GM21381 (cell line): ENCODE results near the gene PPM1A.

Experiments used
- ATAC-seq: cut with Tn5 transposase; IDR thresholded peaks from one replicate; pipeline ENCODE4 v1.9.1; 2021; ENCODE audit warnings: mild to moderate bottlenecking, moderate library complexity; ENCODE audit not compliant: unreplicated experiment

PPM1A gene

DNA sequence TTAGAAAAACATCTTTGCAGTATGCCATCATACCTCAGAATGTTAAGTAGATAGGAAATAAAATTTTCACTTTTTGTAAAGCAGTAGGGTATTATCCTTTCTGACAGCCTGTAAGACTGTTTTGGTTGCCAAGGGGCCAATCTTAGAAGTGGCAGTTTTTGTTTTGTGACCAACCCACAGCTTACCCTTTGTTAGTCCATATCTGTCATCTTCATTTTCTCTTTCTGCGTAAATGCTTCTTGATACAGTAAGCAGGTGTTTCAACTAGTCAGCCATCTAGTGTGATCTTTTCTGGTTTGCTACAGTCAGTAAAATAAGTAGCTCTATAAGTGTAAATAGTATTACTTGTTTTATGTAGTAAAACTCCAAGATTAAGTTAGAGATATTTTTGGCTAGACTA is 8.8 kb downstream of the PPM1A start:
- no peak for ATAC-seq

DNA sequence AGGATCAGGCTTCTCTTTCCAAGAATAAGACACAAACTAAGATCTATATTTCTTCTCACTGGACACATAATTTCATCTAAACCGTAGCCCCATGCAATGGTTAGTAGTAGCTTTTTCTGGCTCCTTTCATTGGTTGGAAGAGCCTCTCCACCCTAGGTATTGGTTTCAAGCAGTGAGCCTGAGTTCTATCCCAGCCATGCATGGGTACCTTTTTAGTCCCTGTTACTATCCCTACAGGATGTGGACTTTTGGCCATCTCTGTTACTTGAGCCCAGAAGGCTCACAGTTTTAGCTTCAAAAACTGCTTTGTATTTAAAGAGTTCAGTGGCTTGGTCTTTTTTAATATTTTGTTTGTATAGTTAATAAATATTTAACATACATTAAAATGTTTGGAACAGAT is 16.1 kb downstream of the PPM1A start:
- ATAC-seq: no peak

DNA sequence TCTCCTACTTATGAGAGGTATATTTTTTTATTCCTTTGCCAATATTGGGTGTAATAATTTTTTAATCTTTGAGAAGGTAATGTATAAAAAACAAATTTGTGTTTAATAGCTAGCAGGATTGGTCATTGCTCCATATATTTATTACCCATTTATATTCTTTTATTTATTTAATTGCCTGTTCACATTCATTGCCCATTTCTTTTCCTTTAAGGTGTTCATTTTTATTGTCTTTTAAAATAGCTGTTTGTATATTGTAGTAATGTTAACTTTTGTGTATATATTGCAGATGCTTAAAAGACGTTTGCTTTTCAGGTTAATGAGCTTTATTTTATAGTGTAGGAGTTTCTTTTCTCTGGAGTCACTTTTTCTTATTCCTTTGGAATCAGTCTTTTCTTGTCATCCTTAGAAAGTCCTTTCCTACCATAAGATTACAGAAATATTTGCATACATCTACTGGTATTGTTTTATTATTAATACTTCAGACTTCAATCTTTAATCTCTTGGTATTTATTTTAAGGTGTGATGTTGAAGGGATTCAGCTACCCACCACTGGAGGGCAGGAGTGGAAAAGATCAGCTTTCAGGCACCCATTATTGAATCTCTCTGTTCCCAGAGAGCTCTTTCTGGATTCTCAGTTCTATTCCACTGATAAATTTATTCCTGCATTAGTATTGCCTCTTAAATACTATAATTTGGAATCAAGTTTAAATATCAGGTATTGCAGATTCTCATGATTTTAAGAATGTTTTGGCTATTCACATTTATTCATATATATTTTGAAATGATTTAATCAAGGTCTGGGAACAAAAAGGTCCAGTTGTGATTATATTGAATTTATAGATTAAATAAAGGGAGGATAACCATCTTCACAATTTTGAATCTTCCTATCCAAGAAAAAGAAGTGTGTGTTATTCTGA is 17.3 kb downstream of the PPM1A start:
- ATAC-seq: no peak

DNA sequence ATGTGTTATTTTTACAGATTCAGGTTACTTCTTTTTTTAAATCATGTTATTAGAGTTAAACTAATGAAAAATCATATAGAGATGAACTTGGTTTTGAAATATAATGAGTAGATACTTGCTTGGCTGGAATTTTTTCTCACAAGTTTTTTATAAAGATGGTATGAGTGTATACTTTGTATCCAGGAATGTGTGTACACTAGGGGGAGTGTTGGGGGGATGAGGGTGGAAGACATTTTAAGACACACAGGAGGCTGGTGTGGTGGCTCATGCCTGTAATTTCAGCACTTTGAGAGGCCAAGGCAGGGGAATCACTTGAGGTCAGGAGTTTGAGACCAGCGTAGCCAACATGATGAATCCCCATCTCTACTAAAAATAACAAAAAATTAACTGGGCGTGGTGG is 23.2 kb downstream of the PPM1A start:
- no peak for ATAC-seq

DNA sequence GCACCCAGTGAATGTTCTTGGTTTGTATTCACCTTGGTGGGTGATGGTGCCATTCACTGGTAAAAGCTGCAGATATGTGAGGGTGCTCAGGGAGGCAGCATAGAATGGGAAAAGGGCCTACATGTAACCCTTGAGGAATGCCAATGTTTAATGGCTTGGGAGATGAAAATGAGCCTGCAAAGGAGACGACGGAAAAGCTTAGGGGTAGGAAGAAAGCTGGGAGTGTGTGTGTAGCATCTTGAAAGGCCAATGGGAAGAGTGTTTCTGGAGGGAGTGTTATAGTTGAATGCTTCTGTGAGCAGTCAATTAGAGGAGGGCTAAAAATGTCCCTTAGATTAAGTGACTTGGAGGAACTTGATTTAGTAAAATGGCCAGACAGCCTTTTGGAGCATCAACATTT is 24.9 kb downstream of the PPM1A start:
- no peak for ATAC-seq

DNA sequence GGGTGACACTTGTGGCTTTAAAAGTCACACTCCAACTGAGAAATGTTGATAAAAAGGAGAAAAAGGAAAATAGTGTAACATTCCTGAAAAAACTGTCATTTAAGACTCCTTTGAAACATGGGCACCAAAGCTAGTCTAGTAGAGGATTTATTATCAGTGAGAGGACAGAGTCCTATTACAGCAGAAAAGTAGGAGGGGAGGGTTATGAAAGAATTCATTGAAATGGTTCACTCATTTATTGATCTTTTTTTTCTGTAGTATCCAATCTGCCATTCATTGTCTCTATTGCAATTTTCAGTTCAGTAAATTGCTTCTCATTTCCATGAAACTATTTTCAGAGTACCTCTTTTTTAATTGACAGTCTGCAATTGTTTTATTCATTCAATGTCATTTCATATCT is 25.4 kb downstream of the PPM1A start:
- ATAC-seq: no peak

DNA sequence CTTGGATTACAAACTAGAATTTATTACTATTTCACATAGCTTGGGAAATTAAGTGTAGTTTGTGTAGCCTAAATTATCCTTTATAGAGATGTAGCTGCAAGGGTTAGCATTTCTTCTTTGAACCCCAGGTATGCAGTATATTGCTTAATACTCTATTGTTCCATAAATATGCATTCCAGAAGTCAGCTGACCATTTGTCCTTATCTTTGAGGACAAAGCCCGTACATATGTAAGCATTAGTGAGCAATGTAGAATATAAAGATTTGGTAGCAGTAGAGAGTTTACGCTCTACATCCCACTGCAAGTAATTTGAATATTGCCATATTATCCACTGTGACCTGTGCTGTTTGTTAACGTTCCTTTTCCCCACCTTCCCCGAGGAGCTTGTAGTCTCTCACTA is 26.9 kb downstream of the PPM1A start:
- ATAC-seq: no peak

DNA sequence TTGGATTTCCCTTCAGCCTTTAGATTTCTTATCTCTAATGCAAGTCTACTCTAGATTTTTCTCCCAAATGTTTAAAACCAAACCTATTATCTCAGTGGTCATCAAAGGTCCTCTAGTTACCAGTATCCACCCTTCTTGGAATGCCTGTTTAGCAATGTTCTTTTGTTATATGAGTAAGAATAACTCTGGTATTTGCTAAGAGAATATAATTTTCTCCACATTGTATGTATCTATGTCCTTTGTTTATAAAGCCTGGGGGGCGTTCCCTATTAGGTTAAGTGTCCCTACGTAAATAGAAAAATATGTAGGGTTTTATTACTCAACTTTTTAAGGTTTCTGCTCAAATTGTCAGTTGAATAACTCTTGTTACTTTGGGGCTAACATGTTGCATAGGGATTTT is 27.3 kb downstream of the PPM1A start:
- no peak for ATAC-seq

DNA sequence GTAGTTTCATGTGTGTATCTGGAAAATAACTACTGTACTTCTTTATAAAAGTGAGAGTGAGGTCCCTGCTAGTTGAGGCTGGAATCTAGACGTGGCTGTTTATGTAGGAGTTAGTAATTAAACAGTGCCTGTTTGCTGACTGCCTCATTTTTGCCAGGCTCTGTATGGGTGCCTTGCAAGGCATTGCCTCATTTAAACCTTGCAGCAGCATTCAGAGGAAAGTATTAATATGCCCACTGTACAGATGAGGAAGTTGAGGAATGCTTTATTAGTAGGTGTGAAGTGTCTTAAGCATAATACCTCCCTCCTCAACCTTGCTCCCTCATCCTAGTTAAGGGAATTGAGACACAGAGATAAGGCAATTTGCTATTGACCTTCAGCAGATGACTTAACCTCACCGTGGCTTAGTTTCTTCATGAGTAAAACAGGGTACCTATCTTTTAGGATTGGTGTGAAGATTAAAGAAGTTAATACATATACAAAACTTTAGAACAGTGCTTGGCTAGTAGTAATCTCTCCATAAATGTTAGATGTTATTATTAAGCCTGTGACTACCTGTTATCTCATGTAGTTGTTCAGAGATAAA is 28.7 kb downstream of the PPM1A start:
- ATAC-seq: no peak

DNA sequence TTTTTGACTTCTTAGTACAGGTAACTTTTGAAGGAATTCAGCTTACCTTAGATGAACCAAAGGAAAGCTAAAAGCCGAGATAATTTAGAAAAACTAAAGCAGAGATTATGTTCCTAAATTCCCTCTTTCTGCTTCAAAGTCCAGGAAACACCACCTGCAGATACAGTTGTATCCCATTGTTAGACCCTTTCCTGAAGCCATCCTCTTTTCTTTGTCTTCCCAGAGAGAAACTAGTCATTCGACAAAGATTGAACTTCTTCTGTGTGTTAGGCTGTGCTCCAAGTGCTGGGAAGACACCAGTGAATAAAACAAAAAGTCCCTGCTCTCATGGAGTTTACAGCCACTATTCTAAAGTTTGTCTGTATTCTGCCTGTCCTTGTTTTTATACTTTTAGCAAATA is 29.3 kb downstream of the PPM1A start:
- no peak for ATAC-seq

DNA sequence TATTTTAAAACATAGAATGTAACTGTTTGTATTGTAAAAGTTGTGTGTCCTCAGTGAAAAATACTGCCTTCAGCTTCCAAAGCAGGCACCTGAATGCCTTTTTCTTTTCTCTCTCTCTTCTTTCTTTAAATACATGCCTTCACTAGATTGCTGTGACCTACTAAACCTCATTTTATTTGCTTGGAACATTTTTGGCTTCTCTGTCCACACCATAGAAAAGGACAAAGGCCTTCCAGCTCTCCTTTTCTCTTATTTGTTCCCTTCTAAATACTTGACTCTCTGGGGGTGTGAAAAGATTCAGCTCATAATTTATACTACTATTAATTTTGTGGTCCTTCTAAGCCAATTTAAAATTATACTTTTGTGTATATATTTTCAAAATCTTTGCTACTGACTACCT is 38.4 kb downstream of the PPM1A start:
- no peak for ATAC-seq

DNA sequence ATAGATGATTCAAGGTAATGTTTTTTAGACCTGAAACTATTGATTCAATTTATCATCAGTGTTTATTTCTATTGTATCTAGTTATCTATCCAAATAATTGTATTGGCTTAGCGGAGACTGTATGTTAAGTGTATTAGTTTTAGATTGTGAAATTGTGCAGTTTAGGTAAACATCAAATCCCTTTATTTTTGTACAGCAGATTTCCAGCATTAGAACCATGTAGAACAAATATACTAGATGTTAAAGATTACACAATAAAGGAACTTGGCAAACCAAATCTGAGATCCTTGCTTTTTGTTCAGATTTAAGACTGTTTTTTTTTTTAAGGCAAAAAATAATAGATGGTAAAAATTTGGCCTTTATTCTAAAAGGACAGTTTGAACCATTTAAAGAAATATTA is 39.3 kb downstream of the PPM1A start:
- no peak for ATAC-seq

DNA sequence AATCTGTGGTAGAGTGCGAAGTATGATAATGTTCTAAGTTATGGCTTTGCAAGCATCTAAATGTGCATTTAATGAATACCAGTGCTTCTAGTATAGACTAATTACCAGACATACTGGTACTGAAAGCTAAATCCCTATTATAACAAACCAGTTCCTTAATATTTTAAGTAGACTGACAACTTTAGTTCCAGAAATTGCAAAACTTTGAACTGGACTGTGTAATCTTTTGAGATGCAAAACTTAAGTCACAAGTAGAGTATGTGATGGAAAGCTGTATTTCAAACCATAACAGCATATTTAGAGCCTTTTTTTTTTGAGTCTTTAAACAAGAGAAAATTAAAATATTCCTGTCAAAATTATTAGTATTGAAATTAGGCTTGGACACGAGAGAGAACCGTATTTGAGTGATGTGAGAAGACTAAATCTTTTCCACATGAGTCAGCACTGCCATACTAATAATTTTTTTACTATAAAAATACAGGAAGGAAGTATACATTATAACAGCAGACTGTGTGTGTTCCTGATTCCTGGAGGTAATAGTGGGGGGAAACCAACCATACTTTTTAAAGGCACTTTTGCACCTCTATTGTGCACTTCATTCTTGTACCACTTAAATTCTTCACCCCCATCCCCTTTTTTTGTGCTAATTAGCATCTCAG is 45.5 kb downstream of the PPM1A start:
- no peak for ATAC-seq

DNA sequence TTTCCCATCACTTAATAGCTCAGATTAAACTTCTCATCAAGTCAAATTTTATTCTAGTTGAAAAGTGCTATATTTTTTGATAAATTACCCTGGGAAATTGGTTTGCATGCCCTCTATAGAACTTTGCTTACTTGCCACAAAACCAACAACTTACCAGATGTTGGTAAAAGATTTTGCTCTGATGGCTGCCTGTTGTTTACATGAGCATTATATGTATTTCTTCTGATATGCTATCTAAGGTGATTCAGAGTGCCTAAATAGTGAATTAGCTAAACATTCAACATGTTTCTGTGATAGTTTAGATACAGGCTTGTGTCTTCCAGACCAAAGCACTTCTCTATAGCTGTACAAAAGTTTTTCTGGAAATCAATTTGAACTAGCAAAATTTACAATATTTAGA is 51.0 kb downstream of the PPM1A start:
- no peak for ATAC-seq

DNA sequence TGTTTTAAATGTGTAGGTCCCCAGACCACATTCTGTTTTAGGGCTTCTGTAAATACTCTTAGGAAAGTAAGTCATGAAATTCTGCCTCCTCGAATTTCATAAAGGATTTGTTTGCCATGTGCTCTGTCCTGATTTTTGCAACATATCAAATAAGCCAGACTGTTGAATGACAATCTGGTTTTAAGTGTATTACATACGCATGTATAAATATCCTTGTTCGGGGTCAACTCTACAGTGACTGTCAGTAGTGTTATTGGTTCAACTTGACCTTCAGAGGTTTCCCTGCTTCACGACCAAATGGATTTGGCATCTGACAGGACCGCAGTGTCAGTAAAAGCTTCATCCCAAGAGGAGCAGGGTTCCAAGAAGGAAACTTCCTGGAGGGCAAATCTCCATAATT is 52.7 kb downstream of the PPM1A start:
- no peak for ATAC-seq

DNA sequence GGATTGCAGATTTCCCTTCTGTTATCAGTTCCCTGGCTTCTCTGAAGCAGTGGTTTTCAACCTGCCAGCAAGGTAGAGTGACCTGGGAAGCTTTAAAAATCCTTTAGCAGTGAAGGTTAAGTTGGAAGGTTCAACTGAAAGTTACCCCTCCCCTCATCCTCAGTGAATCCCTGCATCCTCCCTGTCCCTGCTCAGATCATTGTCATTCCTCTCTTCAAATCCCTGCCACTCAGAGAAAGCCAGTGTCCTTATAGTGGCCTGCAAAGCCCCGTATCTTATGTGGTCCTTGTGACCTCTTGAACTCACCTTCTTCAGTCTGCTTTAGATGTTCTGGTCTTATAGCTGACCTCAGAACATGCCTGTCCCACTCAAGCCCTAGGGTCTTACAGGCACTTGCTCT is 53.6 kb downstream of the PPM1A start:
- ATAC-seq: no peak

DNA sequence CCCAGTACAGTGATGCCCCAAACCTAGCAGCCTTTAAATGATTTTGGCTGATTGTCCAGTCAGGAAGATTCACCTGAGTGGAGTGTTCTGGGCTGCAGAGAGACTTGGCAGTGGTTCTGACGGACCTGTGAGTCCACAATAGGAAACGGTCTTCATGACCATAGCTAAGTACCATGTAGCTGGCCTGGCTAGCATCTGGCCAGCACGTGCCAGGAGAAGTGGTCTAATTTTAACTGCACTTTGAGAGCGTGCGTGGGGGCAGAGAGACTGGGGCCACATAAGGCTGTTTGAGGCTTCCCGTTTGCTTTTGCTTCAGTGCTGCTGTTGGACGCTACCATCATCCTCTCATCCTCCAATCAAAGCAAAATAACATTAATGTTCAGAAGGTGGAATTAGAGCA is 54.7 kb downstream of the PPM1A start:
- no peak for ATAC-seq

DNA sequence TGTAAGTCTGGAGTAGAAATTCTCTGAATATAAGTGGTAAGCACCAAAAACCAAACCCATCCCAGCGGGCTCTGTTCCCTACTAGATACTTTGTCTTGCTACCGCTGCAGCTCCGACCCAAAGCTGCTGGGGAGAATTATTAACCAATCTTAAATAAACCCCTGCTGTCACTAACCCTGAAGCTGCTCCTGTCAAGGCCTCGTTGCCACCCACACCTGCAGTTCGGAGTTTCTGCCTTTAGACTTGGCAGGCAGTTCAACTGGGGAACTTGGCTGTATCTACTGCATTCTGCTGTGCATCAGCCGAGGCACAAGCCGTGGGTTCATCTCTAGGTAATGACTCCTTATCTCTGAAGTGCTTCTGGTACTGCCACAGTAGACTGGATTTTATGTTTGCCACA is 55.5 kb downstream of the PPM1A start:
- no peak for ATAC-seq

DNA sequence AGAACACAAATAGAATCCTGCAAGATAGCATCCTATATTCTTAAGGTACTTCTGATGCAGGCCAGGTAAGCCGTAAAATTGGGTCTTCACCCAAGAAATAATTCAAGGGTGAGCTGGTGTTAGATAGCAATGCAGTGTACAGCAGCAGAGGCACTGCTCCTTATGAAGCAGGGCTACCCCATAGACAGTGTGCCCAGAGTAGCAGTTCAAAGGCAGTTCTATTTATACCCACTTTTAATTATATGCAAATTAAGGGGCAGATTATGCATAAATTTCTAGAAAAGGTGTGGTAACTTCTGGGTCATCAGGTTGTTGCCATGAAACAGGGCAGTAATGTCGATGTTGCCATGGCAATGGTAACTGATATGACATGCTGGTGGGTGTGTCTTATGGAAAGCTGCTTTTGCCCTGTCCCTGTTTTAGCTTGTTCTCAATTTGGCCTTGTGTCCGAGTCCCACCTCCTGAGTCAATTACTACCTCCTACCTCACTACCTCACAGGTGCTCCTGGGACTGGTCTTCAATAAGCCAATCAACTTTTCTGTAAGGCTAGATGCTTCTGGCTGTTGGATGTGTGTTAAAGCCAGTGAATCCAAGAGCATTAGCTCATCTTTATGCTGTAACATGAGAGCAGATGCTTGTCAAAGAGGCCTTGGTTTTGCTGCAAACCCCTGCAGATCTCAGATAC is 61.0 kb downstream of the PPM1A start:
- no peak for ATAC-seq

DNA sequence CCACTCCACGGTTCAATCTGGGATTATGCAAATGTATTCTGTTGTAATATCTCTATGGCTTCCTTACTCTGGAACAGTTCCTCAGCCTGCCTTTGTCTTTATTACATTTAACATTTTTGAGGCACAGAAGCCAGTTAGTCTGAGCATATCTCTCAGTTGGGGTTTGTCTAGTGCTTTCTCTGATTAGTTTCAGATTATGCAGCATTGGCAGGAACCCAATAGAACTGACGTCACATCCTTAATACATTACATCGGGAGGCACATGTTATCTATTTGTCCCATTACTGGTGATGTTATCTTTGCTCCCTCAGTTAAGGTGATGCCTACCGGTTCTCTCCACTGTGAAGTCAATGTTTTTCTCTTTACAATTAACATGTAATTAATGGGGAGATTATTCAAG is 62.4 kb downstream of the PPM1A start:
- no peak for ATAC-seq

DNA sequence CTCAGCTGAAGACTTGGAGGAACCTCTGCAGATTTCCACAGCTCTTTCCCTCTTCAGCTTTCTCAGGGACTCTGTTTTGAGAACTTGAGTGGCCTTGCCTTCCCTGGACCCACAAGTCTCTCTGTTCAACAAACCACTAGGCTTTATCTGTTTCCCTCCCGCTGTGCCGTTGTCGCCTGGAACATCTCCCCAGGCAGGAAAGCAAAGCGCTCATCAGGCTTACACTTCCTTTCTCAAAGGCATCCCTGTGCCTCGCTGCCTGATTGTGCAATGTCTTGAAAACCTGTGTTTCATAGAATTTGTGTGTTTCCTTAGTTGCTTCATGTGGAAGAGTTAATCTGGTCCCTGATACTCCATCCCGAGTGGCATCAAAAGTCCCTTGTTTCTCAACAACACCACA is 64.1 kb downstream of the PPM1A start:
- no peak for ATAC-seq
